SH-SY5Y (cell line): Measurements from ENCODE around the gene FDPS.

Experiments used
- GATA2 ChIP-seq: IDR thresholded peaks from 2 replicates; pipeline ENCODE4 v1.6.1; 2011; ENCODE audit warnings: mild to moderate bottlenecking, low read depth, low read length
- GATA3 ChIP-seq: IDR thresholded peaks from 2 replicates; pipeline ENCODE4 v1.6.1; 2011; ENCODE audit warnings: low read depth, mild to moderate bottlenecking, low read length, moderate library complexity

The FDPS gene

GRCh38 chr1:155334962-155335361, 26.3 kb downstream of the FDPS start:
- TF ChIP-seq GATA3 (no peak), GATA2 (no peak)

- TF ChIP-seq GATA2 (no peak), GATA3 (no peak)
Measured at GRCh38 chr1:155339515-155340097, 30.9 kb downstream of the FDPS start.

- TF ChIP-seq GATA3 (no peak), GATA2 (no peak)
Measured at GRCh38 chr1:155342842-155343241, 34.2 kb downstream of the FDPS start.

- TF ChIP-seq GATA2 (no peak), GATA3 (no peak)
Measured at GRCh38 chr1:155352631-155353030, 44.0 kb downstream of the FDPS start.

- TF ChIP-seq GATA2 (no peak), GATA3 (no peak)
Measured at GRCh38 chr1:155360051-155360450, 51.4 kb downstream of the FDPS start.
